T-helper 22 cell (primary cell): ENCODE results near the gene BABAM2.
"Not testable (repeated sequence)": the region's sequence is repeated elsewhere in the genome, so short reads cannot be mapped to it uniquely, and the experiment has no call there.

Experiments used
- DNase-seq: peaks from one replicate; pipeline ENCODE4 v3.0.0-alpha.2; 2020; ENCODE audit warnings: low read depth

Gene BABAM2

DNA sequence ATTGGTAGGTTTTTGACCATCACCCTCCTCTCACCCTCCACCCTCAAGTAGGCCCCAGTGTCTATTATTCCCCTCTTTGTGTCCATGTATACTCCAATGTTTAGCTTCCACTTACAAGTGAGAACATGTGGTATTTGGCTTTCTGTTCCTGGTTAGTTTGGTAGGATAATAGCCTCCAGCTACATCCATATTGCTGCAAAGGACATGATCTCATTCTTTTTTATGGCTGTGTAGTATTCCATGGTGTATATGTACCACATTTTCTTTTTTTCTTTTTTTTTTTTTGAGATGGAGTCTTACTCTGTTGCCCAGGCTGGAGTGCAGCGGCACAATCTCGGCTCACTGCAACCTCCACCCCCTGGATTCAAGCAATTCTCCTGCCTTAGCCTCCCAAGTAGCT, 88.2 kb downstream of the BABAM2 start:
- DNase-seq, result not testable (repeated sequence)

DNA sequence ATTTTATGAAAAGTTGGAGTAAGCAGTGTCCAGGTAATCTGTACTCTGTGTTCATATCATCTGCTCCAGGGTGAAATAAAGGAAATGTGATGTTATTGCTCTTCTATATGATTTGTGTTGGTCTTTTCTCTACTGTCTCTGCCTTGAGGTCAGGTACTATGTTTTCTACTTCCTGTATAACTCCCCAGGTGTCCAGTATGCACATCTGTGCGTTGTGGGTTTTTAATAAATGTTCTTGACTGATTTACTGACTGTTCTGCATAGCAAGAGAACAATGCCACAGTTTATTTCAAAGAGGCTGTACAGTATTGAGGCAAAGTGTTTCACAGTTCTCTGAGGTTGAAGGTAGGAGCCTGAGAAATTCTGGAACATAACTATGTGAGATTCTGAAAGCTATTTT, 89.7 kb downstream of the BABAM2 start:
- no peak for DNase-seq

DNA sequence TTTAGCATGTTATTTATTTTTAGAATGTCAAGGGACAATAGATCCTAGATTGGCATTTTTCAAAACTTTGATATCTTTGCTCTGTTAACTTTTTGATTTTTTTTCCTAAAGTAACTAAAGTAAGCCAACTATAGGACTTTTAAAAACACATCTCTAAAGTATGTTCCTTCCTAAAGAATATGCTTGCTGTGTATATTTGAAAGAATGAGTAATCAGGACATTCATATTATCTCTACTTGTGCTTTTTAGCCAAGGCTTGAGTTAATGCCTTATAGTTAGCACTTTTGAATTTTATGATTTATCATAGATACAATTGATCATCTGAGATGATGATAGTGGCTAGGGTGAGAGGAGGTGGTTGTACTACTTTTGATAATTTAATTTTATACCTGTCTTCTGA, 93.6 kb downstream of the BABAM2 start:
- no peak for DNase-seq

DNA sequence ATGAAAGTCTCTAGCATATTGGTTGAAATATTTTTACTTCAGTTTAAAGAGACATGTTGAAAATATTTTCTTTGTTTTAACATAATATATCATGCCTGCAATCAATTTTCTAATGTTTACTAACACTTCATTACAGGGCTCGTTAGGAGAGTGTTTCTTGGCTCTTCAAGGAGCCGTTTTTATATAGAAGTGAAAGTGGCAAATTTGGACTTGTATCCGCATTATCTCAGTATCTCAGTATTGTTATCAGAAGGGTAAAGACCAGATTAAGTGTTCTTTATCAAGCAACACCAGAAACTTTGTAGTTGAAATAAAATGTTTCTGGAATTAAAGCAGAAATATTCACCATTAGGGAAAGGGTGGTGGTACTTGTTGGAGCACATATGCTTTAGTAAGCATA, 97.8 kb downstream of the BABAM2 start:
- no peak for DNase-seq

DNA sequence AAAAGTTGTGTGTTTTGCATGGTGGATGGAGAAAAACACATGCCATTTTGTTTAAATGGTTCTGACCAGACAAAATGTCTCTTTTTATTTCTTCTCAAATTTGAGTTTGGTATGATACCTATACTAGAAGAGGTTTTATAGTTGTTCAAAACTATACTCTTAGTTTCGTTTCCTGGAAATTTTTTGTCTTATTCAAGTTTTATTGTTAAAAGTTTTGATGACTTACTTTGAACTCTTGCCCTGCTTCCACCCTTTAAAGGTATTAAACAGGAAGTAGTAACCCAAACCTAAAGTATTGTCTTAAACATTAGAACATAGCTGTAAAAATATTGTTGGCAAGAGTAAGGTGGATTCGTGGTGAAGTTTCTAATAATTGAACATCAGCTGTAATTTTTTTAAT, 98.2 kb downstream of the BABAM2 start:
- no peak for DNase-seq

DNA sequence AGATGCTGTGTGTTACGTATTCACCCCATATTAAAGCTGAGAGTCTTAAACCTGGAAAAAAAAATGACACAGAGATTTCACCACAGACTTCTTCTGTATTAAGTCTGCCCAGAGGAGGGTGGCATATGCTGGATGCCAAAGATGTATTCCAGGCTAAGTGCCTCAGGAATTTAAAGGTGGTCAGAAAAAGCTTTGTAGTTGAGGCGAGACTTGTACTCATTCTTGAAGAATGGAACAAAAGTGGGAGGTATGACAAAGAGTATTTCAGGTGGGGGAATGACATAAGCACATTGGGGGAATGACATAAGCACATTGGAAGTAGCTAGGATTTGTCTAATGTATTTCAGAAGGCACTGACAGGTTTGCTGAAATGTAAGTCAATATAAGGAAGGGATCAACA, 98.6 kb downstream of the BABAM2 start:
- no peak for DNase-seq

DNA sequence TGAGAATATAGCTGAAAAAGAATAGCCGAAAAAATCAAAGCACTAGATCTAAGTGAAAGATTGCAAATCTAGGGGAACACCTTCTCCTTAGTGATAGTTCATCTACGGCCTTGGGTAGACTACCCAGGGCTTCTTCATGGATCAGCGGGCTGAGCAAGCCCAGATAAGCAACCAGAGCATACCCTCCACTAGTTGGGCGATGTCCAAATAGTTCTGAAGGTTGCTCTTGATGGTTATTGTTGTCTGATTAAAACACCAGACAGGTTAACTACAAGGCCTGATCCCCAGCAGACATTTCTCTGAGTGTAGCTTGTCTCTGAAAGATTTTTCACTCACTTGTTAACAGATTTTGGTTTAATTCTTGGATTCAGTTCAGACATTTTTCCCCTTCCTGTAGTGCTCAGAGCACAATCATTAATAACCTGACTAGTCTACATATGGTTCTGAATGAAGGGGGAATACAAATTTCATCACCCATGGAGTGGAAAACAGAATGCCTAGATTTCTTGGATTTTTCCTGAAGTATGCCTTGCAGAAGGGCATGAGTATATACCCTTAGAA, 99.6 kb downstream of the BABAM2 start:
- no peak for DNase-seq

DNA sequence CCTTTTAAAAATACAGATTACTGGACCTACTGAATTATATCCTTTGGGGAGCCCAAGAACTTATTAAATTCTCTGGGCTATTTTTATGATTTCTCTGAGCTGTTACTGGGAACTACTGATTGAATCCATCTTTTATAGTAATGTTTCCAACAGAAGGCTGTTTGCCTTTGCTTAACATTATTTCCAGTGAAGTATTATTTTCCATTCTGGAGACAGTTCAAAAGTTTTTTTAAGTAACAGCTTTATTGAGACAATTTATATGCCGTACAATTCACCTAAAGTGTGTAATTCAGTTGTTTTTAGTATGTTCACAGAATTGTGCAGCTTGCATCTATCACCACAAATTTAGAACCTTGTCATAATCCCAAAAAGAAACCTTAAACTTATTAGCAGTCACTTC, 100.6 kb downstream of the BABAM2 start:
- no peak for DNase-seq

DNA sequence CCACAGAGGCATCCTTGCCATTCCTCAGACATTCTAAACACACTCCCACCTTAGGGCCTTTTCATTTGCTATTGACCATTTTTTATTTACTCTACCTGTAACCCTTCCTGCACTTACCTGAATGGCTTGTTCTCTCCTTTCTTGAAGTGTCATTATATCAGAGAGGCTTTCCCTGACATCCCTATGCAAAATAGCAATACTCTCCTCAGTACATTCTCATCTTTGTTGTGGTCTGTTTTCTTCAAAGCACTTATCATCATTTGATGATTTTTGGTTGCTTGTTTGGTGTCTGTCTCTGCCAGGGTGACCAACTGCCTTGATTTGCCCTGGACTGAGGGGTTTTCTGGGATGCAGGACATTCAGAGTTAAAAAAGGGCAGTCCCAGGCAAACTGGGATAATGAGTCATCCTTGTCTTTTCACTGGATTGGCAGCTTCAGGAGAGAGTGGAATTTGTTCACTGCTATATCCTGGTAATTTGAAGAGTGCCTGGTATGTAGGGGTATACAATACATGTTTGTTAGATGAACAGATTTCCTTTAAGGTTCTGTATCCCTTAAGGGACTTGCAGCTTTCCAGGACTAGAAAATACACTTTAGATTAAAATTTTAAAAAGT, 102.4 kb downstream of the BABAM2 start:
- DNase-seq, result no peak

DNA sequence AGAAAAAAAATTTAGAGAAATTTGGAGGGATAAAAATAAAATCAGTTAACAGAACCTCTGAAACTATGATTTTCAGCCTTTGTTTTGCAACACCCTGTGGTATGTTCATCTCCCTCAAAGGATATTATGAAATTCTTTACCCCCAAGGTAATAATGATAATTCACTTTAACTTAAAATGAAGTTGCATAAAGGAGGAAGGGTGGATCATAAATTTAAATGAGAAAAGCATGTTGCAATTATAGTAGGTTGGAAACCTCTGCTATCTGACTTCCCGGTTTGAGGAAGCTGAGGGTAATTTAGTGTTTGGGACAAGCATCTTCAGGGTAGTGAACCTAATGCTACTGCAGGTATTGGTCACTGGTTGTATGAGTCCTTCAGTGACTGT, 102.9 kb downstream of the BABAM2 start:
- DNase-seq, result no peak

DNA sequence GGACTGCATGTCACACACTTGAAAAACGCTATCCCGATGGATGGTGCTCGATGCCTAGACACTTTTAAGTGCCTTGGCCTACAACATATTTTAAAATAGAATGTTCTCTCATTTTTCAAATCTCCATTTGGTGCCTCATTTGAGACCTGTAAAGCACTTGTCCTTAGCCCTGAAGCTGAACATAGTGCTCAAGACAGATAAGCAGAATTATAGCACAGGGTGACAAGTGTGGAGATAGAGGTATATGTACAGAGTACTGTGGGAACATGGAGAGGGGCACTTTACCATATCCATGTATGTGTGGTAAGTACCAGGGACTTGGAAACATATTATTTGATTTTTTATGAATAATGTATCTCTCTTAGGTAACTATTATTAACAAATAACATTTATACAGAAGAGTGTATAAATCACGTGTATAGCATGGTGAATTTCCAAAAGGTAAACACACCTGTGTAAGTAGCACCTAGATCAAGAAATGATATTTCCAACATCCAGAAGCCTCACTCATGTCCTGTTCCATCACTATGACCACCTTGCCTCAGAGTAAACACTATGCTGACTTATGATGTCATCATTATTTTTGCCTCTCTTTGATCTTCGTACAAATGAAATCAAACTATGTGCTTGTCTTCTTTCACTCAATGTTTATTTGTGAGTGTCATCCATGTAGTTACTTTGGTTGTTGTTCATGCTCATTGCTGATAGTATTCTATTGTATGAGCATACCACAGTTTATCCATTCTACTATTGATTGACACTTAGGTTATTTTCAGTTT, 103.6 kb downstream of the BABAM2 start:
- no peak for DNase-seq

DNA sequence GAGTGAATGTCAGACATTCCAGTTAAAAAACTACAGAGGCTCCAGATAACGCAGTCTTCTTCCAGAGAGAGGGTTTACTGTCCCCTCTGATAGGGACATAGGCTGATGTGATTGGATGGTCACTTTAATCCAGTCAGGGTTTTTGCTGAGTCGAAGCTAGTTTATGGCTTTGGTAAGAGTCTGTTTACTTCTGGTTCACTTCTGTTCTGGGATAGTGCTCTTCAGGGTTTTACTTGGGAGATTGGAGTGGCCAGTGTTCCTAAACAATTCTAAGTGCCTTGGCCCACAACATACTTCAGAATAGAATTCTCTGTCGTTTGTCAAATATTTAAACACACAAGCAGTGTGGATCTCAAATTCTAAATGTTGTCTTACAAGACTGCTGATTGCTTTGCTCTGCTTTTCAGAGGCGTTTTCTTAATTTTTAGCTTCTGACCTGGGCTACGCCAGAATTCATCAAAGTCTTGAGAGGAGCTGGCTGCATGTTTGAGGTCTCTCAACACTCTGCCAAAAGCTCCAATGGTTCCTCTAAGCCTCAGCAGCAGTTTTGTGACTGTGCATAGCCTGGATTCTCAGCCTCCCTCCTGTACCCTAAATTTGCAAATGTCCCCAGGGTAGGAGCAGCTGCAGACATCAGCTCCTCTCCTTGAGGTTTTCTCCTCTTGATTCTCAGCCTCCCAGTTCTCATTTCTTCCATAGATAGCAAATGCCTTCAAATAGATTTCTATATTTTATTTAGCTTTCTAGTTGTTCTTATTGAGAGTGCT, 105.8 kb downstream of the BABAM2 start:
- no peak for DNase-seq

DNA sequence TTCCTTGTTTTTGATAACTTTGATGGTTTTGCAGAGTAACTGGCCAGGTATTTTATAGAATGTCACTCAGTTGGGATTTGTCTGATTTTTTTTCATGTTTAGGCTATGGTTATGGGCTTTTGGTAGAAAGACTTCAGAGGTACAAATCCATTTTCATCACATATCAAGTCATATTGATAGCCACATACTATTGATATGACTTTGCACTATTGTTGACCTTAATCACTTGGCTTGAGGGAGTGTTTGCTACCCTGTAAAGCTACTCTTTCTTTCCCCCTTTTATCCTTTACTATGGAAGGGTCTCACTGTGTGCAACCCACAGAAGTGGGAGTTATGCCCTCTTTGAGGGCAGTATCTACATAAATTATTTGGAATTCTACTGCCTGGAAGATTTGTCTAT, 109.8 kb downstream of the BABAM2 start:
- DNase-seq, result no peak

DNA sequence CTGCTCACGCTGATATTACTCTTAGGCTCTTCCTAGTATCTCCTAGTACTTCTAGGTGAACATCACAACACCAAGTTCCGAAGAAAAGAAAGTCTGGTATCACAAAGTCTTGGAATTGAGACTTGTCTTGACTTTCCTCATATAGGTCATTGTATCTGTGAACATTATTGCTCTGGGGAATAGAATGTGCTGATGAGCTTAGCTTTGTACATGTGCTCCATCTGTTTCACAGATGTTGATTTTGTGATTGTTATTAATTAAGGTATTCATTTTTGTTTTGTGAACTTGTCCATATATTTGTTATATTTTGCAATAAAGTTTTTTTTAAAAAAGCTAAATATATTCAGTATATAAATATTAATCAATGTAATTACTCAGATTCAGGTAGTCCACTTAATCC, 111.7 kb downstream of the BABAM2 start:
- no peak for DNase-seq

DNA sequence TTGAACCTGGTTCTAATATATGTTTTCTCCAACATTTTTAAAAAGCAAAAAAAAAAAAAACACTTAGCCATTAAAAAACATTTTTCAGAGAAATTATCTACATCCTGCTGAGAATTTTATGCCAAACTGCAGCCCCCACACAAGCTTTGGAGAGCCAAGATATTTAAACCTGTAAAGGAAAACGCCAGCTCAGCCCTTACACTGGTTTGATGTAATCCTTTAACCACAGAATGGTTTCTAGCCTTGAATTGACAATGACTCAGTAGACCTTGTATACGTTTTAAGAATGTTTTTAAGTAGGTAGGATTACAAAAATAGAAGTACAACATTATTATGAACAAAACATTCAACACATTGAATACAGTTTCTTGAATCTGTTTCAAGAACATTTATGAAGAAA, 113.6 kb downstream of the BABAM2 start:
- DNase-seq, result no peak

DNA sequence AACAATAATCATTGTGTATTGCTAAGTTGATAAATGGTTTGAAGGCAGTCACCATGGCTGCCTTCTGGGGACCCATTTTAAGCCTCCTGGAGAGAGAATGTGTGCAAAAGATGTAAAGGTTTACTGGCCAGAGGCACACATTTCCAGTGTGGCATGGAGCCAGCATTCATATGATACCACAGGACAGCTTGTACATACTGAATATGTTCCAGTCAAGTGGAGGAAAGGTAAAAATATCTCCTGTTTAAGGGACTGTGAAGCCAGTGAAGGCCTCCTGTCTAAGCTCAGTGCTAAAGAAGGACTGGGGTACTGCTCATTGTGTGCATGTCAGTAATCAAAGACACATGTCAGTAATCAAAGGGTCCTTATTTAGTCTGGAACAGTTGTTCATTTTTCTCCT, 119.2 kb downstream of the BABAM2 start:
- DNase-seq, result no peak

DNA sequence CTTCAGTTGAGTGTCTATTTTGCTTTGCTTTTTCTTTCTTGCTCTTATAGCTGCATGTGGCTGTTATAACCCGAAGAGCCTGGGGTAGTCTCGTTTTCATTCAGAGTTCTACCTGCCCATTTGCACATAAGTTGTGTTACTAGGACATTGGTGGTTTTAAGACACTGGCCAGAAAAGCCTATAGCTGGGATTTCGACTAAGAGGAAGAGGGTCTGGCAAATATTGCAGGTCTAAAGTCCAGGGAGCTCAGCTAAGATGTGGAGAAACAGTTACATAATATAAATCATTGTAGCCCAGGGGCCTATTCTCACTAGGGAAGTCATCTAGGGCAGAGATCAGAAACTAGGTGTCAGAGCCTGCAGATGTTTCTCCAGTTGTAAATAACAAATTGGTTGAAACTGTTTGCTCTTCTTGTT, 120.8 kb downstream of the BABAM2 start:
- DNase-seq, result no peak

DNA sequence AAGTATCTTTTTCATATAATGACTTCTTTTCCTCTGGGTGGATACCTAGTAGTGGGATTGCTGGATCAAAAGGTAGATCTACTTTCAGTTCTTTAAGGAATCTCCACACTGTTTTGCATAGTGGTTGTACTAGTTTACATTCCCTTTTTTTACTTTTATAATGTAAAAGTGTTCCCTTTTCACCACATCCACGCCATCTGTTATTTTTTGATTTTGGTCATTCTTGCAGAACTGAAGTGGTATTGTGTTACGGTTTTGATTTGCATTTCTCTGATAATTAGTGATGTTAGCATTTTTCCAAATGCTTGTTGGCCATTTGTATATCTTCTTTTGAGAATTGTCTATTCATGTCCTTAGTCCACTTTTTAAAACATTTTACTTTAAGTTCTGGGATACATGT, 127.9 kb downstream of the BABAM2 start:
- DNase-seq, result not testable (repeated sequence)

DNA sequence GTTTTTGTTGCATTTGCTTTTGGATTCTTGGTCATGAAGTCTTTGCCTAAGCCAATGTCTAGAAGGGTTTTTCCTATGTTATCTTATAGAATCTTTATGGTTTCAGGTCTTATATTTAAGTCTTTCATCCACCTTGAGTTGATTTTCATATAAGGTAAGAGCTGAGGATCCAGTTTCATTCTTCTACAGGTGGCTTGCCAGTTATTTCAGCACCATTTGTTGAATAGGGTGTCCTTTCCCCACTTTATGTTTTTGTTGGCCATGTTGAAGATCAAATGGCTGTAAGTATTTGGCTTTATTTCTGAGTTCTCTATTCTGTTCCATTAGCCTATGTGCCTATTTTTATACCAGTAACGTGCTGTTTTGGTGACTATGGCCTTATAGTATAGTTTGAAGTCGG, 129.0 kb downstream of the BABAM2 start:
- not testable (repeated sequence) for DNase-seq

DNA sequence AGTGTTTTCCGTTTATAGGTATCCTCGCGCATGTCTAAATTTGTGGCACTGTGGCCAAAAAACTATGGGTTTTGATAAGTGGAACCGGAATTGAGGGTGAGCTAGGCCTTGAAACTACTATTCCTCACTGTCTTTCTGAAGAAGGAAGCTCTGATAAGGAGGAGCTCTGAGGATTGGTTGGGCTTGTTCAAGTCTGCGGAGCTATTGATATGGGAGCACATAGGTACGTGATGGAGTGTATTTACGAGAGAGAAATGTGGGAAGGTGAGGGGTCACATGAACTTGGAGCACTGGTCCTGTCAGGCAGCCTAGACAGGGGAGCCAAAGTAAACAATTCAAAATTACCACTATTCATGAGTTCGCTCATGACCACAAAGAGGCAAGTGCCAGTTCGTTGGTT, 131.4 kb downstream of the BABAM2 start:
- no peak for DNase-seq

DNA sequence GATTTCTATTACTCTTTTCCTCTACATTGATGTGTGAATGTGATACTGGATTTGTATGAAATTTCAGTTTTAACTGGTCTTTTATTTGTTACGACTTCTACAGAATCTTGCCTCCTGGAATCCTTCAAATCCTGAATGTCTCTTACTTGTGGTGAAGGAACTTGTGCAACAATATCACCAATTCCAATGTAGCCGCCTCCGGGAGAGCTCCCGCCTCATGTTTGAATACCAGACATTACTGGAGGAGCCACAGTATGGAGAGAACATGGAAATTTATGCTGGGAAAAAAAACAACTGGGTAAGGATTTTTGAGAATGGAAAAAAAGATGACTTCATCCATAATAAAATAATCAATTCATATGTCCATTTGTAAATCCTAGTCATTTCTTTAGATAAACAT, 134.6 kb downstream of the BABAM2 start:
- DNase-seq, result no peak

DNA sequence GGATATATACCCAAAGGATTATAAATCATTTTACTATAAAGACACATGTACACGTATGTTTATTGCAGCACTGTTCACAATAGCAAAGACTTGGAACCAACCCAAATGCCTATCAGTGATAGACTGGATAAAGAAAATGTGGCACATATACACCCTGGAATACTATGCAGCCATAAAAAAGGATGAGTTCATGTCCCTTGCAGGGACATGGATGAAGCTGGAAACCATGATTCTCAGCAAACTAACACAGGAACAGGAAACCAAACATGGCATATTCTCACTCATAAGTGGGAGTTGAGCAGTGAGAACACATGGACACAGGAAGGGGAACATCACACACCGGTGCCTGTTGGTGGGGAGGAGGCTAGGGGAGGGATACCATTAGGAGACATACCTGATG, 135.7 kb downstream of the BABAM2 start:
- DNase-seq, result not testable (repeated sequence)

DNA sequence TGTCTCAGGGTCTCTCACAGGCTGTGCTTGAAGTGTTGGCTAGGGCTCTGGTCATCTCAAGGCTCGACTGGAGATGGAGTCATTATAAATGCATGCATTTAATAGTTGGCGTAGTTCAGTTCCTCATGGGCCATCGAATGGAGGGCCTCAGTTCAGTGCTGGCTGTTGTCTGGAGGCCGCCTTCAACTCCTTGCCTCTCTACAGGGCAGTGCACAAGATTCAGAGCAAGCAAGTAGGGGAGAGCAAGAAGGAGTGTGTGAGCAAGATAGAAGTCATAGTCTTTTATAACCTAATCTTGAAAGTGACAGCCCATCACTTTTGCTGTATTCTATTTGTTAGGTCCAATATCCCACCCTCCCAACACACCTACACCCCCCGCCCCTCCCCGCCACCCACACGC, 137.5 kb downstream of the BABAM2 start:
- DNase-seq, result no peak
